Activated CD8-positive, alpha-beta memory T cell treated with anti-CD3 and anti-CD28 coated beads for 48 hours (primary cell): ENCODE results near the gene PLEKHG4.
A peak's percentile ranks its signal among the peaks of the same experiment; 100 is the strongest.

Source experiments
- DNase-seq, 3 experiments: peaks; one replicate each; pipeline ENCODE4 v3.0.0-alpha.2; 2020; ENCODE audit warnings: low read depth in 2 of 3, low spot score in 2 of 3

Gene PLEKHG4, protein sequence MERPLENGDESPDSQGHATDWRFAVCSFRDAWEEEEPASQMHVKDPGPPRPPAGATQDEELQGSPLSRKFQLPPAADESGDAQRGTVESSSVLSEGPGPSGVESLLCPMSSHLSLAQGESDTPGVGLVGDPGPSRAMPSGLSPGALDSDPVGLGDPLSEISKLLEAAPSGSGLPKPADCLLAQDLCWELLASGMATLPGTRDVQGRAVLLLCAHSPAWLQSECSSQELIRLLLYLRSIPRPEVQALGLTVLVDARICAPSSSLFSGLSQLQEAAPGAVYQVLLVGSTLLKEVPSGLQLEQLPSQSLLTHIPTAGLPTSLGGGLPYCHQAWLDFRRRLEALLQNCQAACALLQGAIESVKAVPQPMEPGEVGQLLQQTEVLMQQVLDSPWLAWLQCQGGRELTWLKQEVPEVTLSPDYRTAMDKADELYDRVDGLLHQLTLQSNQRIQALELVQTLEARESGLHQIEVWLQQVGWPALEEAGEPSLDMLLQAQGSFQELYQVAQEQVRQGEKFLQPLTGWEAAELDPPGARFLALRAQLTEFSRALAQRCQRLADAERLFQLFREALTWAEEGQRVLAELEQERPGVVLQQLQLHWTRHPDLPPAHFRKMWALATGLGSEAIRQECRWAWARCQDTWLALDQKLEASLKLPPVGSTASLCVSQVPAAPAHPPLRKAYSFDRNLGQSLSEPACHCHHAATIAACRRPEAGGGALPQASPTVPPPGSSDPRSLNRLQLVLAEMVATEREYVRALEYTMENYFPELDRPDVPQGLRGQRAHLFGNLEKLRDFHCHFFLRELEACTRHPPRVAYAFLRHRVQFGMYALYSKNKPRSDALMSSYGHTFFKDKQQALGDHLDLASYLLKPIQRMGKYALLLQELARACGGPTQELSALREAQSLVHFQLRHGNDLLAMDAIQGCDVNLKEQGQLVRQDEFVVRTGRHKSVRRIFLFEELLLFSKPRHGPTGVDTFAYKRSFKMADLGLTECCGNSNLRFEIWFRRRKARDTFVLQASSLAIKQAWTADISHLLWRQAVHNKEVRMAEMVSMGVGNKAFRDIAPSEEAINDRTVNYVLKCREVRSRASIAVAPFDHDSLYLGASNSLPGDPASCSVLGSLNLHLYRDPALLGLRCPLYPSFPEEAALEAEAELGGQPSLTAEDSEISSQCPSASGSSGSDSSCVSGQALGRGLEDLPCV

DNA sequence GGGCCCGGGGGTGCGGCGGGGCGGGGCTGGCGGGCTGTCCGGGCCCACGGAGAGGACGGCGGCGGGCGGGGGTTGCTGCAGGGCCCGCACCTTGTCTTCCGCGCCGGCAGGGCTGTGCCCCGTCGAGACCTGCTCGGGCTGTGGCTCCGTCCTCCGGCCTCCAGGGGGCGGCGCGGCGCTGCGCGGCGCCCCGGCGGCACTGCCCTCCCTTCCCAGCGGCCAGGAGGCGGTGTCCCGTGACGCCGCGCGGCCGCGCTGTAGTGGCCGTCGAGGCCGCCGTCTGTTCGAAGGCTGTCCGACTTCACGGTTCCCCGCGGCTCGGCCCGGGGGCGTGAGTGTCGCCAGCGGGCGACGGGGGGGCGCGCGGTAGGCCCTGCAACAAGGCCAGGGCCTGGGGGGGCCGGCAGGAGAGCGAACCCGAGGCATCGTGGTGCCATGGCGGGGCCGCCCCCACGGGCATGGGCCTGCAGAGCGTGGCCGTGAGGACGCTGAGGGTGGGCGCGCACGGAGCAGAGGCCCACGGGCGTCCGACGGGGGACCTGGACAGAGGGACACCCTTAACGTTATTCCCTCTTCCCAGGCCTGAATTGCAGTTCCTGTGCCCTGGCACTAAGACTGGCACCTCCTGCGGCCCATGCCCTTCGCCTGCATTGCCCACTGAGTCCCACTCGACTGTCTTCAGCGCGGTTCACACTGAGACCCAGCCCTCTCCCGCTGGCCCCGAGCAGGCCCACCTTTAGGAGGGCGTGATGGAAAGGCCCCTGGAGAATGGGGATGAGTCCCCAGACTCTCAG lies at the start of gene PLEKHG4:
Gene PLEKHG4, plus strand, starts transcription at position 237 of the 794 bp plus-strand sequence. Its CDS starts 513 bp downstream, at position 750.
- peak in 2 of 3 experiments; percentile 65 to 75 for DNase-seq

DNA sequence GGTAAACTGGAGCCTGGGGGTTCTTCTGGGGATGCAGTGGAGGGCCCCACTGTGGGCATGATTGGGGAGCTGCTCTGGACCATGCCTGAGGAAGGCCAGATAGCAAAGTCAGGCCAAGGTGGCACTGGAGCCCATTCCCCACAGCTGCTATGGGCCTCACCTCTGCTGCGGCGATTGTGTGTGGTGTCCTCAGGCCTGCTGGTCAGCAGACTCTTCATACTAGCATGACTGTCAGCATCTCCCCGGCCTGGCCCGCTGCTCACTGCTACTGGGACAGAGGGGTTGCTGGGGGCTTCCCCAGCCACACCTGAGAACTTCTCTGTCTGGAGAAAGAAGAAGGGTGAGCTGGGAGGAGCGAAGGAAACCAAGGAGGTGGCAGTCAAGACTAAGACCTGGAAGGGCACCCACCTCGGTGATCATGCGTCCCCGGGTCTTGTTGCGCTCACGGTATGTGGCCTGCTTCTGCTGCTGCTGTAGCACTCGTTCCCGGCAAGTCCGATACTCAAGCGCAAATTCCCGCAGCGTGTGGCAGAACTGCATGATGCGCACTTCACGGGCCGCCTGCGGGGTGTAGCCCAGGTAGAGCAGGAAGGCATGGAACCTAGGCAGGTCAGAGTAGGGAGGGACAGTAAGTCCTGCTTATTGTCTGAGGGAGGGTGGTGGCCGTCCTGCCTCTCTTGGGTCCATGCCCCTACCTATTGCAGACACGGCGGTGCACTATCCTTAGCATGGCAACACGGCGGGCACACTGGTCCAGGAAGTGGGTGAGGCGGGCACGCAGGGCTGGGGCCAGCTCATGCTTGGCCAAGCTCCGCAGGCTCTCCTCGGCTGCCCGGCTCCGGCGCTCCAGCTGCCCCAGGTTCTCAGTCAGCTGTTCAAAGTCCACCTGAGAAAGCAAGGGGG lies 49.2 kb upstream of the PLEKHG4 start:
- DNase-seq, result no peak

DNA sequence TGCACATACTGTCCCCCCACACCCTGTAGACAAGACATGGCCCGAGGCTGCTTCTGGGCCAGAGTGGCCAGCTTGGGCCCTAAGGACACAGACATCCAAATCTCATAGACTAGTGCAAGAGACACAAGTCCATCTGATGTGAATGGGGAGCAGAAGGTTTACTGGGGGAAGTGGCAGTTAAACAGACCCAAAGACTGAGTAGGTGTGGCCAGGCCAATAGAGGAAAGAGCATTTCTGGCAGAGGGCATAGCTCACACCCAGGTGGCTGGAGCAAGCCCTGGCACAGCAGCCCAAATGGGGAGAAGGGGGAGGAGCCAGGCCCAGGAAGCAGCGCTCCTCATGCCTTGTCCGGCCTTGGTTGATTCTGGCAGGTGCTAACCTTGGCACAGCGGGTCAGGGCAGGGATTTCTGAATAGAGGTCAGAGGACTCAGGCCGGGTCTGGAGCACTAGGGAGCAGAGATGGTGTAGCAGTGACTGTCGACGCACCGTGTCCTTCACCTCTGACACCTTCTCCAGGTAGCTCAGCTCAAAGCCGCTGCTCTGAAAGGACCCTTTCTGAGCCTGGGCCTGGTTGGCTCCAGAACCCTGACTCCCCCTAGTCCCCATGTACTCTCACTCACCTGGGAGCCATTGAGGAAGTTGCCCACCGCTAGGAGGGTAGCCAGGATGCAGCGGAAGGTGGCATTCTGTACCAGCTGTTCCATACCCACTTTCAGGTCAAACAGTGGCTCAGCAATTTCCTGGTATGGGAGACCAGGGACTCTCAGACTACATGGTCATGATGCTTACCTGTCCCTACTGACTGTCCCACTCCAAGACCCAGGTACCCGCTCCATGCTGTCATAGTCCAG lies 48.3 kb upstream of the PLEKHG4 start:
- DNase-seq, result no peak

DNA sequence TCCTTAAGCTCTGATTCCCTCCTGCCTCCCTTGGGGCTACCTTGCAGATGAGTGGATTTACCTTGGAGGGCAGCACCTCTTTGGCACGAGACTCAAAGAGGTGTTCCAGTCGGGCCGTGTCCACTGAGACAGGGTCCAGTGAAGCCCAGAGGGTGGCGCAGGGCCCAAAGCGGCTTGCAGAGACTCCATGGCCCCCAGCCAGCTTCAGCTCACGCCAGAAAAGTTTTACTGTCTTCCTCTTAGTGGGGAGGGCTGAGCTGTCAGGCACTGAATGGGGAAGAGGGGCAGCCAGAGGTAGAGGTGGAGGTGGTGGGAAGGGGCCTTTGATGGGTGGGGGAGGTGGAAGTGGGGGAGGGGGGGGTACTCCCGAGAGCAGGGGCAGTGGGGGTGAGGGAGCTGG lies 45.7 kb upstream of the PLEKHG4 start:
- DNase-seq, result no peak

DNA sequence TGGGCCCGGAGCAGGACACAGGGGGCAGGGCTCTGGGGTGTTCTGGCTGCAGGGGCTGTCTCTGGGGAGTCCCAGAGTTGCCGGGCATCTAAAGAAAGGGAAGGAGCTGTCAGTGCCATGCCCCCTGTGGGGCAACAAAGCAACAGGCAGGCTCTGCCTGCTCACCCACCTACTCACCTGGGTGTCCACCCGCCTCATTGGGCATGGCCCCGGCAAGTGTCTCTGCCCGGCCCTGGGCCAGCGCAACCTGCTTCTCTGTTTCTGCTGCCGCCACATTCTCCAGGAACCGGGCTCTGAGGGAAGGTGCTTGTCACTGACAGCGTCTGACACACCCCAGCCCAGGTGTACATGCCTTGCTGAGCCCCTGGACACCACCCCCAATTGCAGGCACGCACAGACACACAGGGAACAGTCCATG lies 45.1 kb upstream of the PLEKHG4 start:
- no peak for DNase-seq

DNA sequence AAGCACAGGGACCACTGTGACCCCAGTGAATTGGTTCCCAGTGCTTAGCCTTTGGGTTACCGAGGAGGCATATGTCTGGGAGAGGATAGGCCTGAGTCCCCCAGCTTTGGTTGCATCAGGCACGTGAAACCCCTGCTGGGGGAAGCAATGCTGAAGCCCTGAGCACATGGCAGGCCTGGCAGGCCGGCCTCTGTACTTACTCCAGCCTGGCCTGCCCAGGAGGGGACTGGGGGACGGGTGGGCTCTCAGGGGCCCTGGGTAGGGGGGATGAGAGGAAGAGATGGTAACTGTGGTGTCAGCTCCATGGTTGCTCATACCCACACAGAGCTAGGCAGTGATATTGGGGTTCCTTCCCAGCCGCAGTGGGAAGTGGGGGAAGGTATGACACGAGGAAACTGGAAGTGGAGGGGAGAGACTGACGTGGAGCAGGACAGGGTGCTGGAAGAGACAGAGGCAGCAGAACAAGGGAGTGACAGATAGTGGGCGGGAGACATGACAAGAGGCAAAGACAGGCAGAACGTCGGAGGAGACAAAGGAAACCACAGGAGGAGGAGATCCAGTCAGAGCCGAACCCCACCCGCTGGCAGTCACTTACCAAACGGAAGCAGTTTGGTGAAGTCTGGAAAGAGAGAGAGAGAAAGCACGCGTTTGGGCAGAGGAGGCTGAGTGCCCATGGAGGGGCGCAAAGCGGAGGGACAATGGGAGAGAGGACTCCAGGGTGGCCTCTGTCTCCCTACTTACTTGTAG lies 43.3 kb upstream of the PLEKHG4 start:
- no peak for DNase-seq

DNA sequence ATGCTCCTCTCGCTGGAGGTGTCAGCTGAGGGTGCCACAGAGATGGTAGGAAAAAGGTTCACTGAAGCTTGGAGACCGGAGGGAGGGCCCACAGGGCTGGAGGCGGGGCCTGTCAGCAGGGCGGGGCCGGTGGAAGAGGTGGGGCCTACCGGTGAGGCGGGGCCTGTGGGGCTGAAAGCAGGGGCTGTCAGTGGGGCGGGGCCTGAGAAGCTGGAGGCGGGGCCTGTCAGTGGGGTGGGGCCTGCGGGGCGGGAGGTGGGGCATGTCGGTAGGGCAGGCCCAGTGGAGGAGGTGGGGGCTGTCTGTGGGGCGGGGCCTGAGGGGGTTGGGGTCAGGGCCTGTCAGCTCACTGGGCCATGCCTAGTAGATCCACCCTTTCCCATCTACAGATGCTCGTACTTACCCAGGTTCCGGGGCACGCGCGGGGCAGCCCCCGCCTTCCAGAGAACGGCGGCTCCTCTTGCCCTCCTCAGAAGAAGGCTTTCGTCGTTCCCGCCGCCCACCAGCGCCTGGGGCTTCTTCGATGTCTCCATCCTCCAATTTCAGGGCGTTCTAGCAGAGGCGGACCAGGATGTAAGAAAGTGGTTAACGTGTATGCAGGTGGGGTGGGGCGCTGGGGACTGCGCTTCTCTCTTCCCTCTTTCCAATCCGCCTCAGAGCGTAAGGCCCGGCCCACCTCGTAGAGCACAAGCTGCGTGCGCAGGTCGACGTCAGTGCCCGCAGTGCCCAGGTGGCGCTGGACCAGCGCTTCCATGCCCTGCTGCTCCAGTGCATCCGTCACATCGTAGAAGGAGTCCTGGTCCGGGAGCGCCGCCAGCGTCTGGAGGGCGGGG lies 42.6 kb upstream of the PLEKHG4 start:
- DNase-seq, result peak; percentile 69 to 83 (median 73)

DNA sequence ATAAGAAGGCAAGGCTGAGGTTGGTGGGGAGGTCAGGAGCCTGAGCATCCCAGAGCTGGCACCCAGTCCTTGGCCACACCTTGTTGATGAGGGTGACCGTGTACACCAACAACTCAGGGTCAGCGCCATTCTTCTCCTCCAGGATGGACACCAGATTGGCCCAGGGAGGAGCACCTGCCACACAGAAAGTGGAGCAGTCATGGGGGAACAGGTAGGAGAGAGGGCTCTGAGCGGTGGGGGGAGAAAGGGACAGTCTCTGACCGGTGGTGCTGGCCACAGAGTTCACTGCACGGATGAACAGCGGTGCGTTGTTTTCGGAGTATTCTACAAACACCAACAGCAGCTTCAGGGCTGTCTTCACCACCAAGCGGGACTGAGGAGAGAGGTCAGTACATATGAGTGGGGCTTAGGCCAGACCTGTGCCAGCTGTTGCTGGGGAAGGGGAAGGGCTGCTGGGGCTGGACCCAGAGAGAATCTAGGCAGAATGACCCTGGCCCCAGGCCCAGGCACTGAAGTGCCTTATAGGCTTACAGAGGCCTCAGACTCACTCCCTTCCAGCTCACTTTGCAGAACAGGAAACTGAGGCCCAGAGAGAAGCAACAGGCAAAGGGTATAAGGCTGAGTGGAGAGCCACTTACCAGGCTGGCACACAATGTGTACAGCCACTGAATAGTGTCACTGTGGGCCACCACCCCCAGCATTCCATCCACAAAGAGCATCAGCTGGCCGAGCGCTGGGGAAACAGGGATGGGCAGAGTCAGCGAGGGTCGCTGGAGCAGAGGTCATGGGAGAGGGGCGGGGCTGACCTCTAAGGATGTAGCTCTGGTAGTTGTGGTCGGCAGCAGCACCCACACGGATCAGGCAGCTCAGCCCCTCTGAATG lies 41.7 kb upstream of the PLEKHG4 start:
- DNase-seq, result no peak

DNA sequence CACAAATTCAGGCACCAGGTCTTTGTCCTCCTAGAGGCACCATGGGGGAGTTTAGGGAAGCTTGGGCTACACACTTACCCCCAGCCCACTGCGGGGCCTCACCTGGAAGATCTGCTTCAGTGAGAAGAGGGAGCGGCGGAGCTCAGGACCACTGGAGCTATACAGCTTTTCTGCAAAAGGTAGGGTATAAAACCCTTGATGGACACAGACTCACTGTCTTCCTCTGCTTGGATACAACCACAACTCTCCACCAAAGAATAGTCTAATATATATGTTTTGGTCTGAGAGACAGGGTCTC lies 41.1 kb upstream of the PLEKHG4 start:
- no peak for DNase-seq

DNA sequence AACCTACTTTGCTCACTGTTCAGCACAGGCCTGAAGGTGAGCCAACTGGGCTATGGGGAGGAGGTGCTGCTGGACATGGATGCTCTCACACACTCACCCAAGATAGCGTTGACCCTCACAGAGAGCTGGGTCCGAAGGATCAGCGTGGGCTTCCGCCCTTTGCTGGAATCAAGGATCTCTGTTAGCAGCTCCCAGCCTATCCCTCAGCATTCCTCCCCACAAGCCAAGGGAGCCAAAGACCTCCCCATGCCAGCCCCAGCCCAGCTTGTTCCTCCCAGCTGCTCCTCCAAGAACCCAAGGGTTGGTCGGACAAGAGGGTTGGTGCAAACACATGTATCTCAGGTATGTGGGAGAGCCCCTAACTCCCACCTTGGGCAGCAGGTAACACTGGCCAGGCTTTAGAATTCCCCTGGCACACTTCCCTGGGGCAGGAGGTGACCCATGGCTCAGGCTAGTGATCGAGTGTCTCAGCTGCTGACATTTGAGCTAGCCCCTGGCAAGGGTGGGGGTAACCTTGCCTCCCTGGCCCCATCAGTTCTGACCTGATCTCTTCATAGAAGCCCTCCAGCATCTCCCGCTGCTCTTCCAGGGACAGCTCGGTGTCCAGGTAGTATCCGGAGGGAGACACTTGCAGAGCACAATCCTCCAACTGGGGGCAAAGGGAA lies 40.4 kb upstream of the PLEKHG4 start:
- DNase-seq, result no peak

DNA sequence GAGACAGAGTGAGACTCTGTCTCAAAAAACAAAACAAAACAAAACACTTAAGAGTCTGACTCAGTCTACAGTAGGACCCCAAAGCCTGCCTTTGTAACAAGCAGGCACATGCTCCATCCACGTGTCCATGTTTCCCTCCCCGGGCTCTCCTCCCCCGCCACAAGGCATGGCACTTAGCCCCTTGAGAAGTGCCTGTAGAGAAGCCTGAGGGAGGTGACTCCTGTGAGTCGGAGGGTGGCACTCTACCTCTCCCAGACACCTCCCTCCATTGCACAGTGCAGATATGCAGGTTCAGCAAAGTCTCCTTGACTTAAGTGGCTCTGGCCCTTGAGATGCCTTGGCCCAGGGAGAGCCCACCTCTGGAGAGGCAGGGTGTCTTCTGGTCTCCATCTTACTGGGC lies 38.8 kb upstream of the PLEKHG4 start:
- DNase-seq, result no peak

DNA sequence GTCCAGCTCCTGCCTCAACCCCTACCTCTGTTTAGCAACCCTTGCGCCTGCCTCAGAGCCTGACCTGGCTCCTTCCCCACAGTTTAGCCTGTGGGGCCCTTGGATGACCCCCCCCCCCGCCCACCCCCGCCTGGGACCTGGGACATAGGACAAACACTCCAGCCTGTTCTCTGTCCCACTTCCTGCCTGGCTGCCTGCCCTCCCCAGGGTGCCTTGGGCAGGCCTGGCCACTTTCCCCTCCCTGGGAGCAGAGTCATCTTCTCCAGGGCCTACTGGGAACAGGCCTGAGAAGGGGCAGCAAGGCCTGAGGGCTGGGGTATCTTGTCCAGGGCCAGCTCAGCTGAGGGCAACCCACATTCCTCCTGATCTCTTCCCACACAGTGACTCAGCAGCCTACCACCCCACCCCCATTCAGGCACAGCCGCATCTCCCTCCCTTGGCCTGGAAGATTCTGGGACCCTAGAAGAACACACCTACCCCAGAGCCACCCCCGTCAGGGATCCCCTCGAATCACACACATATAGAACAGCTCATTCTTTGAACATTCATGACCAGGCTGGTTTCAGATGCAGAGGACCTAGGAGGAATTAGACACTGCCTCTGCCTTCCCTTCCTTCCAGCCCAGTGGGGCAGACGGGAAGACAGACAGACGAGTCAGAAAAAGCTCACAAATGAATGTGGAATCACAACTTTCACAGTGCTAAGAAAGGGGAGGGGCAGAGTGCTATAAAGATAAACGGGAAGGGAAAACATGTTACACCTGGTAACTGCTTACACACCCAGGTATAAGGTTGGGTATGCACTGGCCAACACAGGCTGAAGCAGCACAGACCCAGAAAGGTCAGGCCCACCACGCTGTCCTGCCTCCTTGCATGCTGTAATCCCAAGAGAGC lies 38.1 kb upstream of the PLEKHG4 start:
- no peak for DNase-seq

DNA sequence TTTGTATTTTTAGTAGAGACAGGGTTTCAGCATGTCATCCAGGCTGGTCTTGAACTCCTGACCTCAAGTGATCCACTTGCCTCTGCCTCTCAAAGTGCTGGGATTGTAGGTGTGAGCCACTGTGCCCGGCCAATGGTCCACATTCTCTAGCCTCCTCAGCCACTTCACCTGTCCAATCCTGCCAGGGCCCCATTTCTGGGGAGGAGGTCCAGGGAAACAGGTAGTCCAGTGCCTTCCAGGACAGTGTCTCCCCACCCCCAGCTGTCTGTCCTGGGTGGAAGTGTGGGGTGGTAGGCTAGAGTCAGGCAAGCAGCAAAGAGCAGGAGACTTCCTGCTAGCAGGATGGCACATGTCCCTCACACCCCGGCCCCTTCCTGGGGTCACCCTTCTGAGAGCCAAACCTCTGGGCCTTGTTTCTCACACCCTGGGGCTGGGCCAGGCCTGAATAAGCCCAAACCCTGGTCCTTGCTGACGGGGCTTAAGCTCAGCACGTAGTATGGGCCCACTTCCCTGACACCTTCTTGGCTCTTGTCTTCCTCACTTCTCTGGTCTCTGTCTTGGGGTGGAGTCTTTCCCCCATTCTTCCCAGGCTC lies 37.1 kb upstream of the PLEKHG4 start:
- no peak for DNase-seq

DNA sequence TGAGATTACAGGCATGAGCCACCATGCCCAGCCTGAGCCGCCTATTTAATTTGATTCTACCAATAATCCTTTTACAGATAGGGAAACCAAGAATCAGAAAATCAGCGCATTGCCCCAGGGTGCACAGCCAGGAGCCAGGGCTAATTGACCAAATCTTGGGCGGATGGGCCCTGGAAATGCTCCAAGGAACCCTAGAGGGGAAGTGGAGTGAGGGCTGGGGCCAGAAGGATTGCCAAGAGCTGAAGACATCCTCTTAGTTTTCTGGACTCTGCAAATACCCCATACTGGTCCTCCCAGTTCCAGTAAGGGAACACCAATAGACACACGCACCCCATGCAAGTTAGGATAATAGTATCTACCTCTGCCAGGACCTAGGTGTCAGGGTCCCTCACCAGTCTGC lies 35.9 kb upstream of the PLEKHG4 start:
- DNase-seq, result no peak
